AML-193 (cell line): ENCODE results near the gene REXO1.
"Not testable (repeated sequence)": the region's sequence is repeated elsewhere in the genome, so short reads cannot be mapped to it uniquely, and the experiment has no call there.

Experiments
- DNase-seq, 2 experiments: peaks; one replicate each; lab custom pipeline; 2025; lab: John Stamatoyannopoulos, UW

Gene REXO1

GRCh38 chr19:1813192-1814182, 34.8 kb downstream of the REXO1 start:
- no peak for DNase-seq

- DNase-seq: peak; percentile 97 to 98
These were observed 35.7 kb downstream of the REXO1 start for GRCh38 chr19:1812426-1813191.

GRCh38 chr19:1811942-1812425, 36.3 kb downstream of the REXO1 start, which contains the start of gene ATP8B3:
ATP8B3 (minus strand) TSS chr19:1812276; CDS start chr19:1811736, 540 bp downstream.
- no peak for DNase-seq

GRCh38 chr19:1811472-1811894, 36.8 kb downstream of the REXO1 start:
- peak; percentile 18 to 19 for DNase-seq

GRCh38 chr19:1810439-1811160, 37.7 kb downstream of the REXO1 start:
- no peak for DNase-seq

- DNase-seq: no peak
These were observed 38.6 kb downstream of the REXO1 start for GRCh38 chr19:1809678-1810077.

- DNase-seq: no peak
These were observed 39.9 kb downstream of the REXO1 start for GRCh38 chr19:1808395-1808731.

GRCh38 chr19:1807695-1808394, 40.4 kb downstream of the REXO1 start:
- no peak for DNase-seq

- no peak for DNase-seq
These were observed 41.1 kb downstream of the REXO1 start for GRCh38 chr19:1807030-1807694.

GRCh38 chr19:1806184-1807029, 41.9 kb downstream of the REXO1 start:
- DNase-seq: no peak

GRCh38 chr19:1805401-1806183, 42.7 kb downstream of the REXO1 start:
- no peak for DNase-seq

GRCh38 chr19:1804858-1805257, 43.4 kb downstream of the REXO1 start:
- DNase-seq: no peak

- no peak for DNase-seq
These were observed 48.5 kb downstream of the REXO1 start for GRCh38 chr19:1799695-1800342.

- DNase-seq: not testable (repeated sequence)
These were observed 51.0 kb downstream of the REXO1 start for GRCh38 chr19:1797313-1797712.

GRCh38 chr19:1796395-1797142, 51.7 kb downstream of the REXO1 start:
- DNase-seq: no peak

GRCh38 chr19:1794424-1795172, 53.7 kb downstream of the REXO1 start:
- no peak for DNase-seq

- no peak for DNase-seq
These were observed 56.4 kb downstream of the REXO1 start for GRCh38 chr19:1791879-1792278.
